GM12892 (cell line): ENCODE measurements around the gene CYP2A6.
"Not testable (repeated sequence)": the region's sequence is repeated elsewhere in the genome, so short reads cannot be mapped to it uniquely, and the experiment has no call there.

ENCODE experiments used
- POLR2A ChIP-seq: IDR thresholded peaks from 2 replicates; pipeline ENCODE4 v1.6.1; 2011; ENCODE audit warnings: low read depth, low read length, control low read depth
- POLR2AphosphoS5 ChIP-seq: IDR thresholded peaks from 2 replicates; pipeline ENCODE4 v1.6.1; 2011; ENCODE audit warnings: low read depth, low read length, control low read depth
- TAF1 ChIP-seq: IDR thresholded peaks from 2 replicates; pipeline ENCODE4 v1.6.1; 2011; ENCODE audit warnings: low read depth, mild to moderate bottlenecking, control low read depth, low read length, borderline replicate concordance

DNA sequence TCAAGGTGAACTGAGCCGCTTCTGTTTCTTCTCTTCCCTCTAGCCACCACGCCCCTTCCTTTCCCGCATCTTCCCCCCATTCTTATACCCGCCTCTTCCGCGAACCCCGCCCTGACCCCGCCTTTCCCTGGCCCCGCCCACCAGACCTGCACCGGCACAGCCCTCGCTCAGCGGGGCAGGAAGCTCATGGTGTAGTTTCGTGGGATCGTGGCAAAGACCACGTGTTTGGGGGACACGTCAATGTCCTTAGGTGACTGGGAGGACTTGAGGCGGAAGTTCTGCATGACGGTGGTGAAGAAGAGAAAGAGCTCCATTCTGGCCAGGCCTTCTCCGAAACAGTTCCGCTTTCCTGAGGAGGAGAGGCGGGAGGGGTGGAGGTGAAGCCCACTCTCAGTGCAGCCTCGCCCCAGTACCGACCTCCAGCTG lies 25.3 kb upstream of the CYP2A6 start:
- not testable (repeated sequence) for TF ChIP-seq POLR2AphosphoS5, POLR2A, TAF1
